ENCODE results near the gene AHCYL1.

GRCh38 chr1:109938556-109938955 is 46.0 kb upstream of the AHCYL1 start:
- TF ChIP-seq CTCF (IDR thresholded peaks at IDR 0.05) (no peak), EZH2 (IDR thresholded peaks at IDR 0.05) (no peak), EZH2phosphoT487 (IDR thresholded peaks at IDR 0.05) (no peak)

Data from neural progenitor cell (in vitro differentiated cells).